ENCODE measurements around the gene HGS. TPM values are rescaled to one million over a fixed set of nuclear protein-coding genes. Genes with fewer than 3 reads are reported as not detected.

HGS gene
- total and polyA plus RNA-seq, 2 donors (not counting 3 experiments of a cell fraction or from before 2014, with no cell fraction given): 166 to 191 TPM

- Histone ChIP-seq H3K9ac (replicated peaks; ENCODE audit: extremely low read depth, insufficient read depth, low read length) (peak overlapping the region; percentile 98), H2AFZ (ENCODE audit: low read depth, low read length) (no peak overlapping the region), H3K9me1 (replicated peaks; ENCODE audit: control insufficient read depth, extremely low read depth, insufficient read depth, low read length) (no peaks in the 10 kb centered on the region), H3K9me3 (replicated peaks; ENCODE audit: control insufficient read depth, insufficient read depth, low read length) (no peaks in the 10 kb centered on the region), H3K4me2 (ENCODE audit: insufficient read depth, low read length) (peak overlapping the region; percentile 79), H3K4me1 (ENCODE audit: control insufficient read depth, extremely low read depth, insufficient read depth, low read length) (peaks cover 19% of the 10 kb centered on the region), H3K79me2 (ENCODE audit: control insufficient read depth, insufficient read depth, low read length) (peaks cover 30% of the 10 kb centered on the region), H3K4me3 (replicated peaks in 1 of 3; ENCODE audit: insufficient read depth in 1 of 3, low read depth in 1 of 3, low read length in 3 of 3) (peak overlapping the region; percentile 70 to 86 (median 76)), H3K36me3 (ENCODE audit: control insufficient read depth in 2 of 2, extremely low read depth in 1 of 2, insufficient read depth in 2 of 2, low read length in 2 of 2) (peaks cover 3 to 28% of the 10 kb centered on the region in 2 experiments), H3K27me3 (ENCODE audit: control insufficient read depth in 2 of 2, insufficient read depth in 2 of 2, low read length in 2 of 2) (no peaks in the 10 kb centered on the region), H3K27ac (ENCODE audit: insufficient read depth, low read depth, low read length) (peak overlapping the region; percentile 87), H4K20me1 (replicated peaks; ENCODE audit: control insufficient read depth, extremely low read depth, insufficient read depth, low read length) (no peaks in the 10 kb centered on the region)
- TF ChIP-seq MAX (IDR thresholded peaks at IDR 0.05; ENCODE audit: insufficient read depth, insufficient read length): no peak
- no peak for TF ChIP-seq MYC (IDR thresholded peaks at IDR 0.05; ENCODE audit: low read depth, low read length)
- TF ChIP-seq POLR2A (IDR thresholded peaks at IDR 0.05; ENCODE audit: low read depth, low read length): no peak
- no peak for TF ChIP-seq CTCF (IDR thresholded peaks at IDR 0.05; ENCODE audit: extremely low read depth in 1 of 2, insufficient read depth in 1 of 2, low read depth in 1 of 2, low read length in 2 of 2)
- TF ChIP-seq EZH2 (IDR thresholded peaks at IDR 0.05; ENCODE audit: borderline replicate concordance, low read depth, low read length, severe bottlenecking): no peak
- no peak for TF ChIP-seq POLR2AphosphoS5 (IDR thresholded peaks at IDR 0.05; ENCODE audit: insufficient read depth, low read depth, low read length)
- no peak for TF ChIP-seq JUN (IDR thresholded peaks at IDR 0.05; ENCODE audit: borderline replicate concordance, insufficient read depth, insufficient read length, low read depth)
- no peak for TF ChIP-seq GATA2 (IDR thresholded peaks at IDR 0.05; ENCODE audit: insufficient read depth, insufficient read length, low read depth, low read length)
- TF ChIP-seq FOS (IDR thresholded peaks at IDR 0.05; ENCODE audit: borderline replicate concordance, insufficient read depth, low read length): no peak
- BruUV-seq (replicated peaks): TSS peak; percentile 29
- ChIA-PET POLR2A (interaction anchor here (1.0 kb wide), 1 partner anchor 21 kb away, joined by 4 read pairs; the partner anchor contains the start of gene ARL16), CTCF (interaction anchor here (1.0 to 2.8 kb wide), 3 partner anchors 9 to 125 kb away, joined by 3 to 19 read pairs (median 3); partner anchors contain the start of genes ARL16 and HGS)
- no peak for FAIRE-seq
- intact Hi-C loops (cut with micrococcal nuclease) (loop anchor here (1.0 to 2.0 kb wide), 2 partner anchors 8 to 19 kb away; partner anchors contain the start of genes HGS and SLC25A10), dilution Hi-C loops (cut with MboI; ENCODE audit: extremely low pct_ligation_motif_present, low sequenced_read_pairs) (no loop called here)
- DNase-seq (ENCODE audit: low read depth, low spot score): no peak
These were observed 20.2 kb downstream of the HGS start for GRCh38 chr17:81703747-81704654.

All from endothelial cell of umbilical vein (primary cell).